Activated CD8-positive, alpha-beta memory T cell treated with anti-CD3 and anti-CD28 coated beads, Interleukin-2, amount 50 U/mL, for 4 hours (primary cell): ENCODE data around the gene EPB41L4B.

Experiments used
- DNase-seq: peaks from one replicate; pipeline ENCODE4 v3.0.0-alpha.2; 2020

EPB41L4B gene

DNA sequence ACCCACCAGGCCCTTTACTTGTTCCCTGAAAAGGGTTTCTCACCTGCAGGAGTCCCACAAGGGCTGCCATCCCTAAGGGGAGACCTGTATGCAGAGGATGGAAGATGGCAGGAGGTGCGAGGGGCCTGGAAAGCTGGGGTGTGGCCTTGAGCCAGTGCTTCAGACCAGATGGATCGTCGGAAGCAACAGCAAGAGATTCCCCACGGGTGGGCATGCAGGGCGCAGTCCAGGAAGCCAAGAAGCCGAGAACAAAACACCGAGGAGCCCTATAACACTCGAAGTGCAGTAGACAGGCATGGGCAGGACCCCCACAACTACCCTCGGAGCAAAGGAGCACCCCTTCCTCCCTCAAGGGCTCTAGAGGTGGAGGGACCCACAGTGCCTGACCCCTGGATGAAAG, 129.1 kb downstream of the EPB41L4B start:
- no peak for DNase-seq

DNA sequence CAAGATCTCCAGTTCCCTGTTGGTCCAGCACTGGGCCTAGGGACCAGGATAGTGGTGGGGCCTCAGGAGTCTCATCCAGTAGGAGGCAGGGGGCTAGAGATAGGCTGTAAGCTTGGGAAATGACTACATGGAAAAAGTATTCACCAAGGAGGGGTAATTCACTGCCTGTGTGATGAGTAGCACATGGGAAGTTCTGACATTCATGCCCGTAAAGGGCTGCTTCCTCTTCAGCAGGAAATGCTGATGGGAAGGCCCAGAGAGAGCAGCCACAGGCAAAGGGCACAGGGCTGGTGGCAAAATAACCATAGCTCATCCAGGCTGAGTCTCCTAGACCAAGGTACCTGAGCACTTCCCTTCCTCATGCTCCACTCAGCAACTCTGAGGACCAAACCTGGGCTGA, 130.7 kb downstream of the EPB41L4B start:
- DNase-seq = no peak

- DNase-seq = no peak
Observed at GRCh38 chr9:109186857-109187520, 133.9 kb downstream of the EPB41L4B start.

DNA sequence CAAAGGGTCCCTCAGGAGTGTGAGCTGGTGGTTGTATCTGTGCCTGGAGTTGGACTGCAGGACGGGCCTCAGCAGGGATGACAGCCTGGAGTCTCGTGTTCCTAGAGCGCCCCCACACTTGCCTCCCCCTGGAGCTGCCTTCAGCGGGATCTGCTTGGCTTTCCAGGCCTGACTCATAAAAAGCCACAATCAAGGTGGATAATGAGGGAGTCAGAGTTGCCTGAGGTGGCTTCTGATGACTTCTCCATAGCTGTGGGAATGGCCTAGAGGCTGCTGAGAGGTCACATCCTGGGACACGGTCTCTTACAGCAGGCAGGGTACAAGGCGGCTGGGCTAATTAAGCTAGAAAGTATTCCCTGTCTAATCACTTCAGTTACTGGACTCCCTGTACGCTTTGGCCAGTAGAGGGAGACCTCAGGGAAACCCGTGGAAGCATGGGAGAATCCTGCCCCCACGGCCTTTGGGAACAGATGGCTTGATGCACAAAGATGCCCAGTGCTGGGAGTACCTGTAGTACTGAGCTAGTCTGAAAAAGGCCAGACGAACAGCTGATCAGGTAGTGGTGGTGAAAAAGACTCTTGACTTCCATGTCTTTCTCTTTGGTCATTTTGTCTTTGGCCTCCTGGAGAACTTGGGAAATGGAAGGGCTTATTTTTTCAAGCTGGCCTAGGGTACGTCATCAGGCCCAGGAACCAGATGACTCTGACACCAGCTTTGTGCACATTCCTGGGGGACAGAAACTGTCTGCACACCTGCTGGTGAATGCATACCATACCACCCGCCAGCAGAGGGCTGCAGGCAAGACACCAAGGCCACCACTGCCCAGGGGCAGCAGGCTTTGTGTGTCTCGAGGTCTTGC, 137.7 kb downstream of the EPB41L4B start:
- no peak for DNase-seq

DNA sequence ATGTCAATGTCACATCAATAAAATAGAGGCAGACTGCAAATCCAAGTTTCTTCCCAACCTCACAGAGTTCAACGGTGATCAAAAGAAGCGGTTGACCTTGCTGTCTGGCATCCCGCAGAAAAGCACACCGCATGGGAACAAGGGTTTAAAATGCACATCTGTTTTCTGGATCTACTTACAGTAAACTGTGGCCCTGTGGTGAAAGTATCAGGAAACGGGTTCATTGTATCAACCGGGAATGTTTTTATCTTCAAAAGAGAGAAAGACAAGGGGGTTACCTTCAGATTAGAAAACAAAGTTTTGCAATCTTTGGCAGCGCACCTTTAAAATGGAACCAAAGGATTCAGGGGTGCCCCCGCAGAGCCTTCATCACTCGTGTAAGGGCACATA, 138.3 kb downstream of the EPB41L4B start:
- DNase-seq = no peak

DNA sequence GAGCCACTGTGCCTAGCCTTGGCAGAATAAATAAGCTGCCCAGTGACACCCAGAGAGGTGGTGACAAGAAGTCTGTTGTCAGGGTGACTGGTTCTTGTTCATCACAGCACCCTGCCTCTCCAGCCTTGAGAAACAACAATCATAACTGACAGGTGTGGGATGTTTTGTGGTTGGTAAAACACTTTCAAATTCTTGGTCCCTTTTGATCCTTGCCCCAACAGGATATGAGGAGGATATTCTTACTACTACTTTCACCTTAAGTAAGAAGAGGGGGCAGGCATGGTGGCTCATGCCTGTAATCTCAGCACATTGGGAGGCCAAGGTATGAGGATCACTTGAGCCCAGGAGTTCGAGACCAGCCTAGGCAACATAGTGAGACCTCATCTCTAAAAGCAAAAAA, 139.6 kb downstream of the EPB41L4B start:
- no peak for DNase-seq

- DNase-seq = no peak
Observed at GRCh38 chr9:109179801-109180523, 140.9 kb downstream of the EPB41L4B start.

DNA sequence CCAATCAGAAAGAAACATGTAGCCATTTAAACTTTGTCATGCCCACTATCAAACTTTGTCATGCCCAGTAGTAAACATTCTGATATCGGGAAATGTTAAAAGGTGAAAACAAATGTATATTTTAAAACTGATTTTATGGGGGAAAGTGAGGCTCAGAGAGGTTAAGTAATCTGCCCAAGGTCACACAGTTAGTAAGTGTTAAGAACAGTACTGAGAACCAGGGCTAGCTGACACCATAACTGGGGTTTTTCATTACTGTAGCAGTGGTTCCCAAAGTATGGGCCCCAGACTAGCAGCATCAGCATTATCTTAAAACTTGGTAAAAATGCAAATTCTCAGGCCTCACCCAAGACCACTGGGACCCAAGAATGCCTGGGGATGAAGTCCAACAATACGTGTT, 143.9 kb downstream of the EPB41L4B start:
- no peak for DNase-seq

- DNase-seq = no peak
Observed at GRCh38 chr9:109176386-109176785, 144.5 kb downstream of the EPB41L4B start.

- DNase-seq = no peak
Observed at GRCh38 chr9:109172935-109173334, 147.9 kb downstream of the EPB41L4B start.

GRCh38 chr9:109171926-109172325, 148.9 kb downstream of the EPB41L4B start:
- DNase-seq = no peak

DNA sequence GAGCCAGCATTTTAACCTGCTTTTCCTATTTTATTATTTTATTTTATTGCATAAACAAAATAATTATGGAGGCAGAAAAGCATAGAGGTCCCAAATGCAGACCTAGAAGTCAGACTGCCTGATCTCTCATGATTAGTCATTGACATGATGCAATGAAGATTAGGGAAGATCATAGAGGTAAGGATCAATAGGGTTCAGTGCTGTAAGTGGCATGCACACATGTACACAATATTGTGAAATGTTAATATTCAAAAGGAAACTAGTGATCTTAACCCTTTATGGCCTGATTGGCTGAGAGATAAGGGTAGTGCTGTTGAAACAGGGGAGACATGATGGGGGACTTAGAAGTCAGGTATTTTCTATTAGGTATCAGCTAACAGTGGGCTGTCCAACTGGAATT, 152.7 kb downstream of the EPB41L4B start:
- DNase-seq = no peak

- DNase-seq = no peak
Observed at GRCh38 chr9:109167716-109168115, 153.1 kb downstream of the EPB41L4B start.

DNA sequence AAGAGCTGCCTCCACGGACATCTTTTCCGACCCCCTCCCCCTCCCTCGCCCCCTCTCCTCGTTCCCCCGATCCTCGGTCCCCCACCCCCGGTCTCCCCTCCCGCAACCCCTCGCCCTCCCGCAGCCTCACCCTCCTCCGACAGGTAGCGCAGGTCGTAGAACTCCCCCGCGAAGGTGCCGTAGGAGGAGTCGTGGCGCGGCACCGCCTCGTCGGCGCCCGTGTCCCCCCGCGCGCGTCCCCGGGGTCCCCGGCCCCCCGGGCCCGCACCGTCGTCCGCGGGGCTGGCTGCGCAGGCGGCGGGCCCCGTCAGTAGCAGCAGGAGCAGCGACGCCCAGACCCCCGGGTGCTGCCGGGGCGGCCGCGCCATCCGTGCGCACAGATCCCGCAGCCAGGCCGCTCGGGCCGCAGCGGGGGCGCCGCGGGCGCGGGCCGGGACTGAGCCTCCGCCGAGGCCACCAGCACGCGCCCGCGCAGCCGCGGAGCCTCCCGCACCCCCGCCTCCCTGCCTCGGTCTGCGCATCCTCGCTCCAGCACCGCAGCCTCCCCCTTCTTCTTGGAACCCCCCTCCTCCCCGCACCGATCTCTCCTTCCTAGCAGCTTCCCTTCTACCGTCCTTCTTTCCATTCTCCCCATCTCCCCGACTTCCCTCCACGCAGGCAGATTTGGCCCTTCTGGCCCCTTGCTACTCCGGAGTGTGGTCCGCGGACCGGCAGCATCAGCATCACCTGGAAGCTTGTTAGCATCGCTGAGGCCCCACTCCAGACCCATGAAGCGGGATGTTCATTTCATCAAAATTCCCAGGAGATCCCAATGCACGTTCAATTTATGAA, 153.9 kb downstream of the EPB41L4B start, which contains the start of gene FRRS1L:
Gene FRRS1L (minus strand): TSS at position 479 of the 831 bp plus-strand sequence. CDS start 111 bp downstream, at position 368.
- DNase-seq = no peak

DNA sequence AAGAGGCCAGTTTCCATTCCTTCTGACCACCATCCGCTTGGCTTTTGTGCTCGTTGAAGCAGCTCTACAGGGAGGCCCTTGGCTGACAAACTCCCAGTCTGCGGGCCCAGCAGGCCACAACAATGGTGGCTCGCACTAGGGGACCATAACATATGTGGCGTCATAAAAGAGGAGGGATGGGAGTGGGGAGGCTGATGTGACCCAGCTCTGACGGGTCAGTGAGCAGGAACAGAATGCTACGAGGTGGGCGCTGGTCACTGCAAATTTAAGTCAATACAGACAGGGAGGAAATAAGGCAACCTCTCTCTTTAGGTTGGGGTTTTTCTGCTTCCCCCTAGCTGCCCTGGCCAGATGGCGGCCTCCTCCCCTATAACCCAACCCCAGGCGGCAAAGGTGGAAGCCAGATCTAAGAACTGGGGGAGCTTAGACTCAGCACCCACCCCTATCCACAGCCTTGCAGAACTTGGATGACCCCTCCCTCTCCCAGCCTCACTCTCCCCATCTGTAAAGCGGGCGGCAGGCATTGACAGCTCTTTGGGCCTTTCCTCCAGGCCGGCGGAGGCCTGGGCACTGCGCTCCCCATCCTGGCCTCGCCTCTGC, 154.6 kb downstream of the EPB41L4B start:
- no peak for DNase-seq

GRCh38 chr9:109164042-109164441, 156.8 kb downstream of the EPB41L4B start:
- DNase-seq = no peak

- DNase-seq = no peak
Observed at GRCh38 chr9:109163194-109163593, 157.7 kb downstream of the EPB41L4B start.

DNA sequence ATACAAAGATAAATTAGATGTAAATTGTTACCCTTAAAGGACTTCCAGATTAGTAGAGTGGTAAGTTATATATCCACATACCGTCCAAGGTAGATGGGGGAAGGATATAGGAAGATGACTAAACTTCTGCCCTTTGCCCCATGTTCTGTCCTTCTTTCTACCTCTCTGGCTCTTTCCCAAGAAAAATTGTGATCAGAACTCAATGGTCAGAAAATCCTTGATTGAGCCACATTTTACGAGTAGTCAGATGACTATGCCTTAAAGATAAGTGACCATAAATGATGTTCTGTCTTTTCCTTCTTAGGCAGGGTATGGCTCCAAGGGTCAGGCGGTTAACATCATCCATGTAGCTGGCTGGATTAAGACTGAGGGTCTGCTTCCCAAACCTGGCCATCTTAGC, 158.2 kb downstream of the EPB41L4B start:
- DNase-seq = no peak

GRCh38 chr9:109161471-109161870, 159.4 kb downstream of the EPB41L4B start:
- DNase-seq = no peak

DNA sequence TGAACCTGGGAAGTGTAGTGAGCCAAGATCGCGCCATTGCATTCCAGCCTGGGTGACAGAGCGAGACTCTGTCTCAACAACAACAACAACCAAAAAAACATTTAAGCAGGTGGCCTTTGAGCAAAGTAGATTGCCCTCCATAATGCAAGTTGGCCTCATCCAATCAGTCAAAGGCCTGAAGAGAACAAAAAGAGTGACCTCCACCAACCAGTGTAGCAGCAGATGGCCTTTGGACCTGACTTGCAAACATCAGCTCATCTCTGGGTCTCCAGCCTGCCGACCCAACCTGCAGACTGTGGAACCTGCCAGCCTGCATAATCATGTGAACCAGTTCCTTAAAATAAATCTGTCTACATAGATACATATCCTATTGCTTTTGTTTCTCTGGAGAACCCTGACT, 161.3 kb downstream of the EPB41L4B start:
- DNase-seq = no peak

DNA sequence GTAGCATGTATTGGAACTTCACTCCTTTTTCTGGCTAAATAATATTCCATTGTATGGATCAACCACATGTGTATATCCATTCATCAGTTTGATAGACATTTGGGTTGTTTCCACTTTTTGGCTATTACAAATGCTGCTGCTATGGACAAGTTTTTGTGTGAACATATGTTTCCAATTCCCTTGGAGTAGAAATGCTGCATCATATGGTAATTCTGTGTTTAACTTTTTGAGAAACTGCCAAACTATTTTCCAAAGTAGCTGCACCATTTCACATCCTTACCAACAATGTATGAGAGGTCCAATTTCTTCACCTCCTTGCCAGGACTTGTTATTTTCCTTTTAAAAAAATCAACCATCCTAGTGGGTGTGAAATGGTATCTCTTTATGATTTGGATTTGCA, 162.2 kb downstream of the EPB41L4B start:
- no peak for DNase-seq

- DNase-seq = no peak
Observed at GRCh38 chr9:109156708-109157107, 164.2 kb downstream of the EPB41L4B start.
